IPS-18a (cell line): ENCODE measurements around the gene LOXHD1.

Experiments used
- H3K27ac ChIP-seq: one replicate; pipeline ENCODE4 v1.5.1; 2013; ENCODE audit warnings: low read length
- H3K27me3 ChIP-seq: one replicate; pipeline ENCODE4 v1.6.1; 2013; ENCODE audit warnings: mild to moderate bottlenecking, low read length; ENCODE audit not compliant: control insufficient read depth, insufficient read depth
- H3K36me3 ChIP-seq: one replicate; pipeline ENCODE4 v1.6.1; 2013; ENCODE audit warnings: low read depth, low read length; ENCODE audit not compliant: control insufficient read depth
- H3K4me1 ChIP-seq: one replicate; pipeline ENCODE4 v1.6.1; 2013; ENCODE audit warnings: low read depth, low read length; ENCODE audit not compliant: control insufficient read depth
- H3K4me3 ChIP-seq: one replicate; pipeline ENCODE4 v1.5.1; 2013; ENCODE audit warnings: low read length
- H3K9ac ChIP-seq: one replicate; pipeline ENCODE4 v1.6.1; 2013; ENCODE audit warnings: mild to moderate bottlenecking, low read length, moderate library complexity
- H3K9me3 ChIP-seq: one replicate; pipeline ENCODE4 v1.6.1; 2013; ENCODE audit warnings: low read depth, low read length; ENCODE audit not compliant: control insufficient read depth

The LOXHD1 gene

GRCh38 chr18:46449033-46449432 lies 208.0 kb downstream of the LOXHD1 start:
- Histone ChIP-seq H3K4me3 (no peak overlapping the region), H3K9ac (no peak overlapping the region), H3K27ac (no peak overlapping the region), H3K9me3 (no peaks in the 10 kb centered on the region), H3K27me3 (no peaks in the 10 kb centered on the region), H3K4me1 (peaks cover 13% of the 10 kb centered on the region), H3K36me3 (no peaks in the 10 kb centered on the region)

DNA sequence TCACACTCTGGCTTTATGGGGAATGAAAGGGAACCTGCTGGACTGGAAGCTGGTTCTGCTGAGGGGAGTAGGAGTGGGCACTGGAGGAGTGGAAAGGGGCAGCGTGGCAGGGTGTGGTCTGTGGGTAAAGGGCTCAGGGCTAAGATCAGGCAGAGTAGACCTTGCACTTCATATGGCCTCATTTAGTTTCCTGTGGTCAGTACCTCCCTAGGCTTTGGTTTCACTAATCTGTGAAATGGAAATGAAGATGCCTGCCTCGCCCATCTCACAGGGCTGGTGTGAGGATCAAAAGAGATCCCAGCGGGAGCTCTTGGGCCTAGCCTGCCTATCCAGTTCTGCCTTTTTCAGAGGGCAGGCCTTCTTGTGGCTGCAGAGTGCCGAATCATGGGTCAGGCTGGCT lies 208.7 kb downstream of the LOXHD1 start:
- H3K9me3 ChIP-seq: no peaks in the 10 kb centered on the region
- no peak overlapping the region for H3K9ac ChIP-seq
- no peak overlapping the region for H3K27ac ChIP-seq
- no peak overlapping the region for H3K4me3 ChIP-seq
- no peaks in the 10 kb centered on the region for H3K36me3 ChIP-seq
- peaks cover 13% of the 10 kb centered on the region for H3K4me1 ChIP-seq
- H3K27me3 ChIP-seq: no peaks in the 10 kb centered on the region

GRCh38 chr18:46447792-46448191 lies 209.2 kb downstream of the LOXHD1 start:
- no peaks in the 10 kb centered on the region for H3K36me3 ChIP-seq
- peaks cover 13% of the 10 kb centered on the region for H3K4me1 ChIP-seq
- H3K27ac ChIP-seq: no peak overlapping the region
- no peak overlapping the region for H3K4me3 ChIP-seq
- H3K9me3 ChIP-seq: no peaks in the 10 kb centered on the region
- no peaks in the 10 kb centered on the region for H3K27me3 ChIP-seq
- H3K9ac ChIP-seq: no peak overlapping the region

DNA sequence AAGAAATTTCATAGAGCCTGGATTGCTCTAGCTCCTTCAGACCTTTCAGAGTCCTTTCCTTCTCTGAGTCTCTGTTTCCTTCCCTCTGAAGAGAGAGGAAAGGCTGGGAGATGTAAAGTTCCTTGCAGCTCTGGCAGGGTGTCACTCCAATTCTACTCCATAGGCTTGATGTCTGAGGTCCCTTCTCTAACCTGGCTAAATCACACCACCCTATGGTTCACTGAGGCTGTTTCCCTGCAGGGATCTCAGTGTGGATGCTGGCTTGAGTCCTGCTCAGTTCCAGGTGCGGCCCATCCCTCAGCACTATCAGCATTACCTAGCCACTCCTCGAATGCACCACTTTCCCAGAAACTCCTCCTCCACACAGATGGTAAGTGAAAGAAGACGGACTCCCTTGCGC lies 209.7 kb downstream of the LOXHD1 start:
- Histone ChIP-seq H3K4me3 (no peak overlapping the region), H3K27me3 (no peaks in the 10 kb centered on the region), H3K9me3 (no peaks in the 10 kb centered on the region), H3K9ac (no peak overlapping the region), H3K36me3 (no peaks in the 10 kb centered on the region), H3K27ac (no peak overlapping the region), H3K4me1 (peaks cover 13% of the 10 kb centered on the region)

DNA sequence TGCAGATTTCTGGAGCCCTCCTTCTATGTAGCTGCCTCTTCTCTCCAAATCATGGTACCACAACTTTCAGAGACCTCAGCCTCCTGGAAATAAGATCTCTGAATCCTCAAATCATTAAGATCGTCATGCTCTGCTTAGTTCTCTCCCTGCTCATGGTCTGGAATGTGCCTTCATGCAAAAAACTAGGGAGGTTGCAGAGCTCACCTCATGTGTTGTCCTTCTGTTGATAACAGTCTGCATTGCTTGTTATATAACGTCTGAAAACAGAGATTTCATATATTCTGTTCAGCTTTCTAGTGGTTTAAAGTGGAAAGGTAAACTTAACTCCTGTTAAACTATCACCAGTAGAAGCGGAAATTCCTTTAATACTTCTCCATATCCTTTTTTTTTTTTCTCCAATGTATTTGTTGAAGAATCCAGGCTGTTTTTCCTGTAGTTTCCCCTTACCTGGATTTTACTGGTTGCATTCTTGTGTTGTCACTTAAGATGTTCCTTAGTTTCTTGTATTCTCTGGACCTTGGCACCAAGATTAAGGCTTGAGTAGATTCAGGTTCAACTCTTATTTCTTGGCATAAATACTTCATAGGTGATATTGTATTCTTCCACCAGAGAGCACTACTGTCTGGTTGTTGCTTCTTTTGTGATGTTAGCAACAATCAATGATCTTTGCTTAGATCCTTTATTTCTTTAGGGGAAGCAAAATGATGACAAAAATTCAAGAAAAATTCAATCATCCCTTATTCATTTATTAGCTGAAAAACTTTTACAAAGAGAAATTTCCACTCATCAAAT lies 211.3 kb downstream of the LOXHD1 start:
- Histone ChIP-seq H3K4me3 (no peak overlapping the region), H3K27me3 (no peaks in the 10 kb centered on the region), H3K27ac (no peak overlapping the region), H3K4me1 (peaks cover 13% of the 10 kb centered on the region), H3K9me3 (no peaks in the 10 kb centered on the region), H3K36me3 (no peaks in the 10 kb centered on the region), H3K9ac (no peak overlapping the region)

- H3K9ac ChIP-seq: no peak overlapping the region
- H3K27me3 ChIP-seq: no peaks in the 10 kb centered on the region
- H3K36me3 ChIP-seq: no peaks in the 10 kb centered on the region
- no peaks in the 10 kb centered on the region for H3K9me3 ChIP-seq
- H3K27ac ChIP-seq: no peak overlapping the region
- no peak overlapping the region for H3K4me3 ChIP-seq
- H3K4me1 ChIP-seq: peaks cover under 1% of the 10 kb centered on the region
These were observed 218.0 kb downstream of the LOXHD1 start for GRCh38 chr18:46439037-46439436.

DNA sequence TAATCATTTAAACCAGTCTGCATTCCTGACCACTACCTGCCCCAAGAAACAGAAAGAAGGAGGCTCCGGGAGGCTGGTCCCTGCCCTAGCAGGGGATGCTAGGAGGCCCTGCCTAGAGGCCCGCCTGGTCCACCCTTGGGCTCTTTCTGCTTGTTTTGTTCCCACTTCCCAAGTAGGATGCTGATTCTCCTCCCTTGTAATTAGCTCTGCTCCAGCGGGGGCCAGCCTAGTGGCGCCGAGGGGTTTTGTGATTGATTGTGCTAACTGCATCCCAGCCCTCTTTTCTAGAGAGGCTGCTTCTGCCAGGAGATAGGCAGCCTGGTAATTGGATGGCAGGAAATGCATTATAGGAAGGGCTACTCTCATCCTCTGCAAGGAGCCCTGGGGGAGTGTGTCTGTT lies 220.0 kb downstream of the LOXHD1 start:
- no peaks in the 10 kb centered on the region for H3K9me3 ChIP-seq
- no peak overlapping the region for H3K27ac ChIP-seq
- H3K4me1 ChIP-seq: peaks cover 6% of the 10 kb centered on the region
- H3K36me3 ChIP-seq: no peaks in the 10 kb centered on the region
- no peak overlapping the region for H3K4me3 ChIP-seq
- H3K9ac ChIP-seq: no peak overlapping the region
- H3K27me3 ChIP-seq: no peaks in the 10 kb centered on the region

- H3K27me3 ChIP-seq: no peaks in the 10 kb centered on the region
- no peak overlapping the region for H3K9ac ChIP-seq
- H3K27ac ChIP-seq: no peak overlapping the region
- no peak overlapping the region for H3K4me3 ChIP-seq
- H3K4me1 ChIP-seq: peaks cover 10% of the 10 kb centered on the region
- no peaks in the 10 kb centered on the region for H3K36me3 ChIP-seq
- no peaks in the 10 kb centered on the region for H3K9me3 ChIP-seq
These were observed 220.4 kb downstream of the LOXHD1 start for GRCh38 chr18:46436621-46437020.

GRCh38 chr18:46435031-46435430 lies 222.0 kb downstream of the LOXHD1 start:
- H3K9me3 ChIP-seq: no peaks in the 10 kb centered on the region
- H3K4me3 ChIP-seq: no peak overlapping the region
- no peak overlapping the region for H3K27ac ChIP-seq
- no peak overlapping the region for H3K9ac ChIP-seq
- H3K36me3 ChIP-seq: no peaks in the 10 kb centered on the region
- peaks cover 16% of the 10 kb centered on the region for H3K4me1 ChIP-seq
- no peaks in the 10 kb centered on the region for H3K27me3 ChIP-seq

DNA sequence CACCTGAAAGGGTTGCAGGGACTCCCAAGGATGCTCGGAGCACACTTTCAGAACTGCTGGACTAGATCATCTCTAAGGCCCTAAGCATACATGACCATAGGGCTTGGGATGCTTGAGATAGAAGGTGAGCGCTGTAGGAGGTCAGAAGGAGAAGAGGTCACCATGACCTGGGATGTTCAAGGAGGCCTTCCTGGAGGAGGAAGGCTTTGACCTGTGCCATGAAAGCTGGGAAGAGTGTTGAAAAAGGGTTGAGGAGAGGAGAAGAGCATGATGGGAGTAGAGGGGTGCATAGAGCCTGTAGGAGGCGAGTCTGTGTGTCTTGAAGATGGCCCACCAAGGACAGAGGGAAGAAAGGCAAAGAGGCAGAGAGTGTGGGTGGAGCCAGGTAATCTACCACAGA lies 222.4 kb downstream of the LOXHD1 start:
- no peak overlapping the region for H3K4me3 ChIP-seq
- peaks cover 16% of the 10 kb centered on the region for H3K4me1 ChIP-seq
- no peaks in the 10 kb centered on the region for H3K36me3 ChIP-seq
- H3K9ac ChIP-seq: no peak overlapping the region
- H3K9me3 ChIP-seq: no peaks in the 10 kb centered on the region
- no peaks in the 10 kb centered on the region for H3K27me3 ChIP-seq
- H3K27ac ChIP-seq: no peak overlapping the region

DNA sequence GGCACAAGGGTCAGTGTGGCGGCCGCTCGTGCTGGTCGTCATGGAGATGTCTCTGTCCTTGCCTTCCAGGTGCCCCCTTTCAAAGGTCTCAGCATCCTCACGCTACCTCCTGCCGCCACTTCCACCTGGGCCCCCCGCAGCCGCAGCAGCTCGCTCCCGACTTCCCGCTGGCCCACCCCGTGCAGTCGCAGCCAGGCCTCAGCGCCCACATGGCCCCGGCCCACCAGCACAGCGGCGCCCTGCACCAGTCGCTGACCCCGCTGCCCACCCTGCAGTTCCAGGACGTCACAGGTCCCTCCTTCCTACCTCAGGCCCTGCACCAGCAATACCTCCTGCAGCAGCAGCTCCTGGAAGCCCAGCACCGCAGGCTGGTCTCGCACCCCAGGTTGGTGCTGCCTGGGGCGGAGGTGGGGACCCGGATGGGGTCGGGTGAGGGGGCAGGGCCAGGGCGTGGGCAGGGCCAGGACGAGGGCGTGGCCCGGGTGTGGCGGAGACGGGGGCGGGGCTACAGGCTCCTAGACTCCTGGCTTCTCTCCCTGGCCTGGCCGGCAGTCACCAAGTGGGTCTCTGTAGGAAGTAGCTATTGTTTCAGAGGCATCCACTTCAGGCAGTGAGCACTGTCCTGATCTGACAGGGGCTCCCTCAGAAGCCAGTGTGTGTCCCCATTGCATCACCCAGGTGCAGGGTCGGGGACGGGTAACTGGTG lies 223.7 kb downstream of the LOXHD1 start:
- H3K4me3 ChIP-seq: peak overlapping the region; percentile 29
- no peaks in the 10 kb centered on the region for H3K36me3 ChIP-seq
- H3K9ac ChIP-seq: peak overlapping the region; percentile 1

More for the DNA sequence above, 223.7 kb downstream of the LOXHD1 start:
- H3K4me1 ChIP-seq: peaks cover 16% of the 10 kb centered on the region
- H3K27ac ChIP-seq: no peak overlapping the region
- no peaks in the 10 kb centered on the region for H3K27me3 ChIP-seq
- H3K9me3 ChIP-seq: no peaks in the 10 kb centered on the region
